BJ (cell line): Measurements from ENCODE around the gene MYBPHL. TPM values are rescaled to one million over a fixed set of nuclear protein-coding genes. Genes with fewer than 3 reads are reported as not detected.

ENCODE experiments used
- CTCF ChIA-PET: fragments of 350-600 bp; formaldehyde crosslinking; extraction: SDS; loops from one replicate; lab custom pipeline; 2021; ENCODE audit warnings: antibody characterized with exemption, inconsistent platforms; lab: Yijun Ruan, JAX
- POLR2A ChIA-PET: fragments of 300-600 bp; sonication (Branson Sonifier 250); formaldehyde crosslinking; extraction: SDS; loops from one replicate; lab custom pipeline; 2021; ENCODE audit warnings: antibody characterized with exemption; lab: Charles Lee
- DNase-seq: peaks from one replicate; pipeline ENCODE4 v3.0.0-alpha.2; 2011; ENCODE audit warnings: low read depth
- H3K27me3 ChIP-seq: 2 replicates; pipeline ENCODE4 v1.6.0; 2011; ENCODE audit warnings: low read length; ENCODE audit not compliant: control insufficient read depth, insufficient read depth
- H3K36me3 ChIP-seq: 2 replicates; pipeline ENCODE4 v1.5.1; 2011; ENCODE audit warnings: low read length; ENCODE audit not compliant: control insufficient read depth, insufficient read depth
- H3K4me3 ChIP-seq: 2 replicates; pipeline ENCODE4 v1.5.1; 2011; ENCODE audit warnings: low read depth, mild to moderate bottlenecking, control low read depth, low read length
- polyA plus RNA-seq: library from polyadenylated mRNA; depleted of rRNA; stranded (reverse); fragments of >200 nt; gene quantifications from 2 replicates; pipeline ENCODE4 v1.2.3, GENCODE V29; 2011
- TF ChIP-seq, protein P1 (sequence below): IDR thresholded peaks from 2 replicates; pipeline ENCODE4 v1.5.1; 2011; ENCODE audit warnings: low read depth, mild to moderate bottlenecking, control low read depth, inconsistent platforms, low read length, moderate library complexity; ENCODE audit not compliant: insufficient read depth

MYBPHL gene
- polyA plus RNA-seq, 1 experiment = 0.06 TPM

DNA sequence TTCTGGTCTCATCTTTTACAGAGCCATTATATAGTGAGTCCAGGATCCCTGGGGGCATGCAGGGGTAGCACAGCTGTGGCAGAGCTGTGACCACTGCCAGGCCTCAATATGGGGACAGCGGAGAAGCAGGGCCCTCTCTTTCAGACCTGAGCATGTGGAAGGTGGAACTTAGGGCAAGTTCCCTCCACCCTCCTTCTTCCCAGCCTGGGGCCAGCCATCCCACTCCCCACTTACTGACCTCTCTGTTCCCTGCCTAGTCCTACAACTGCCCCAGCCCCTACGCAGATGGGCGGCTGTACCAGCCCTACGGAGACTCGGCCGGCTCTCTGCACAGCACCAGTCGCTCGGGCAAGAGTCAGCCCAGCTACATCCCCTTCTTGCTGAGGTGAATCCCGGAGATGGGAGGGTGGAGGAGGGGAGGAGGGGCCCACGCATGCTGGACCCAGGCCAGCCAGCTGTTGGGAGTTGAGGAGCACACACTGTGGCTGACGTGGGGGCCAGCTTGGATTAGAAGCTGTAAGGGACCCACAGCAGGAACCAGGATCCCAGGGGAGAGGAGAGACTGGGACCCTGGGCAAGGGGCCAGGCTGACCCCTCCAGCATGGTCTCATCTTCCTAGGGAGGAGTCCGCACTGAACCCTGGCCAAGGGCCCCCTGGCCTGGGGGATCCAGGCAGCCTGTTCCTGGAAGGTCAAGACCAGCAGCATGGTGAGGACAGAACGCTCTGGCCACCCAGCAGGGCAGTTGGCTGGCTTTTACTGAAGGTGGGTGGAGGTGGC lies 34.6 kb downstream of the MYBPHL start:
- ChIA-PET CTCF (interaction anchor here (0.8 kb wide), 1 partner anchor 9 kb away, joined by 5 read pairs; no protein-coding TSS in a partner anchor), POLR2A (no interaction called here)
- no peak overlapping the region for H3K4me3 ChIP-seq
- TF ChIP-seq, protein P1, sequence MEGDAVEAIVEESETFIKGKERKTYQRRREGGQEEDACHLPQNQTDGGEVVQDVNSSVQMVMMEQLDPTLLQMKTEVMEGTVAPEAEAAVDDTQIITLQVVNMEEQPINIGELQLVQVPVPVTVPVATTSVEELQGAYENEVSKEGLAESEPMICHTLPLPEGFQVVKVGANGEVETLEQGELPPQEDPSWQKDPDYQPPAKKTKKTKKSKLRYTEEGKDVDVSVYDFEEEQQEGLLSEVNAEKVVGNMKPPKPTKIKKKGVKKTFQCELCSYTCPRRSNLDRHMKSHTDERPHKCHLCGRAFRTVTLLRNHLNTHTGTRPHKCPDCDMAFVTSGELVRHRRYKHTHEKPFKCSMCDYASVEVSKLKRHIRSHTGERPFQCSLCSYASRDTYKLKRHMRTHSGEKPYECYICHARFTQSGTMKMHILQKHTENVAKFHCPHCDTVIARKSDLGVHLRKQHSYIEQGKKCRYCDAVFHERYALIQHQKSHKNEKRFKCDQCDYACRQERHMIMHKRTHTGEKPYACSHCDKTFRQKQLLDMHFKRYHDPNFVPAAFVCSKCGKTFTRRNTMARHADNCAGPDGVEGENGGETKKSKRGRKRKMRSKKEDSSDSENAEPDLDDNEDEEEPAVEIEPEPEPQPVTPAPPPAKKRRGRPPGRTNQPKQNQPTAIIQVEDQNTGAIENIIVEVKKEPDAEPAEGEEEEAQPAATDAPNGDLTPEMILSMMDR = no peak
- no peaks in the 10 kb centered on the region for H3K27me3 ChIP-seq
- DNase-seq = no peak
- no peaks in the 10 kb centered on the region; the same call in 1 of the 2 replicates for H3K36me3 ChIP-seq

DNA sequence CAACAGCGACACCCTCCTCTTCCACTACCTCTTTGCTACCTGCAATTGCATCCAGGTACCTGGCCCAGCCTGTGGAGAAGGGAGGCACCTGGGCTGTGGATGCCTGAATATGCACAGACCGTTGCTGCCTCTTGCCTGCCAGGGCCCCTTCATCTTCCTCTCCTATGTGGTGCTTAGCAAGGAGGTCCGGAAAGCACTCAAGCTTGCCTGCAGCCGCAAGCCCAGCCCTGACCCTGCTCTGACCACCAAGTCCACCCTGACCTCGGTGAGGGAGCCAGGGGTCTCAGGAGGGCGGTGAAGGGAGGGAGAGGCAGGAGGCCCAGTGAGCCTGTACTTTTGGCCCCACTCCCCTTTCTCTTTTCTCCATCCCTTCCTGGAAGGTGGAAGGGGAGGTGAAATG lies 35.4 kb downstream of the MYBPHL start:
- TF ChIP-seq, protein P1 = no peak
- Histone ChIP-seq H3K27me3 (no peaks in the 10 kb centered on the region), H3K4me3 (no peak overlapping the region), H3K36me3 (no peaks in the 10 kb centered on the region; the same call in 1 of the 2 replicates)
- ChIA-PET CTCF (no interaction called here), POLR2A (no interaction called here)
- no peak for DNase-seq

DNA sequence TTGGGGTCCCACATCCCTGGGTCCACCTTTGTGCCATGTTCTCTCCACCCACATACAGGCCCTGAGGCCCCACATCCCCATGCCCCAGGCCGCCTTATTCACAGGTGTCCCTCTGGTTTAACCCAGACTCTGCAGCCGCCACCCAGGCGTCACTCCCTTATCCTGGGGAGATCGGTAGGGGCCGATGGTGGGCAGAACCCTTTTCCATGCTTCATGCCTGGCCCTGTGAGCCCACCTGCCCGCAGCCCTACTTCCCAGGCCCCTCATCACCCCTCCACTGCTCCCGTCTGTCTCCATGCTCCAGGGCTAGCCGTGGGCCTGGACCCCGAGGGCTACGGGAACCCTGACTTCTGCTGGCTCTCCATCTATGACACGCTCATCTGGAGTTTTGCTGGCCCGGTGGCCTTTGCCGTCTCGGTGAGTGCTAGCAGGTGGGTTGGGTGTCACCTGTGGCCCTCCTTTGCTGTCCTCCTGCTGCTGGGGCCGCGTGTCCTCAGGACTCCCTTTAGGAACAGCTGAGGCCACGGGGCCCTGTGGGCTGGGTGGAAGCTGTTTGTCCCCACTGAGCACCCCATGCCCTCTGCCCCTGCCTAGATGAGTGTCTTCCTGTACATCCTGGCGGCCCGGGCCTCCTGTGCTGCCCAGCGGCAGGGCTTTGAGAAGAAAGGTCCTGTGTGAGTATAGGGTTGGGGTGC lies 36.0 kb downstream of the MYBPHL start:
- POLR2A ChIA-PET = no interaction called here
- no peak for DNase-seq
- Histone ChIP-seq H3K27me3 (no peaks in the 10 kb centered on the region), H3K36me3 (no peaks in the 10 kb centered on the region; the same call in 1 of the 2 replicates), H3K4me3 (no peak overlapping the region)
- TF ChIP-seq, protein P1 = no peak
- CTCF ChIA-PET = no interaction called here

DNA sequence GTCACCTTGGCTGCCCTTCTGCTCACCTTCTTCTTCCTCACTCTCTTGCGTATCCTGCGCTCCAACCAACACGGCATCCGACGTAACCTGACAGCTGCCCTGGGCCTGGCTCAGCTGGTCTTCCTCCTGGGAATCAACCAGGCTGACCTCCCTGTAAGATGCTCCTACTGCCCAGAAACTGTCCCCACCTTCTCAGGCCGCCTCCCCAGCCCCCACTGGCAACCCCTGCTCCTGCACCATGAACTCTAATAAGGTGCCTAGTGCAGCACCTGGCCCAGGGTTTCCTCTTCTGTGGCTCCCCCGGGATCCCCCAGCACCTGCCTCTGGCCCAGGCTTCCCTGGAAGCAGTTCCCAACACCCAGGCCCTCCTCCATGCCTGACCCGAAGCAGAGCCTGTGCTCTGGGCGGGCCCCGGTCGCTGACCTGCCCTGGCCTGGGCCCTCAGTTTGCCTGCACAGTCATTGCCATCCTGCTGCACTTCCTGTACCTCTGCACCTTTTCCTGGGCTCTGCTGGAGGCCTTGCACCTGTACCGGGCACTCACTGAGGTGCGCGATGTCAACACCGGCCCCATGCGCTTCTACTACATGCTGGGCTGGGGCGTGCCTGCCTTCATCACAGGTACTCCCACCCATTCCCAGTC lies 36.7 kb downstream of the MYBPHL start:
- H3K36me3 ChIP-seq = no peaks in the 10 kb centered on the region; the same call in 1 of the 2 replicates
- no peak overlapping the region for H3K4me3 ChIP-seq
- H3K27me3 ChIP-seq = no peaks in the 10 kb centered on the region
- TF ChIP-seq, protein P1 = no peak
- ChIA-PET CTCF (interaction anchor here (1.4 to 7.5 kb wide), 4 partner anchors 8 to 263 kb away, joined by 5 to 77 read pairs (median 8); partner anchors contain the start of gene SORT1), POLR2A (no interaction called here)
- DNase-seq = no peak
